HepG2 (cell line): ENCODE measurements around the gene CARHSP1.

Source experiments
- KLF6 ChIP-seq: IDR thresholded peaks from 2 replicates; pipeline ENCODE4 v1.8.0; 2016; ENCODE audit warnings: missing biosample characterization, missing genetic modification reagents
- MTF1 ChIP-seq: sonication (generic); formaldehyde crosslinking; IDR thresholded peaks from 2 replicates; pipeline ENCODE4 v1.5.0; 2020; ENCODE audit warnings: missing genetic modification reagents
- SRF ChIP-seq: IDR thresholded peaks from 2 replicates; pipeline ENCODE4 v1.6.1; 2011; ENCODE audit warnings: mild to moderate bottlenecking, low read depth, low read length, moderate library complexity
- ZBTB7B ChIP-seq: sonication (generic); formaldehyde crosslinking; IDR thresholded peaks from 2 replicates; pipeline ENCODE4 v1.4.0; 2020; ENCODE audit warnings: missing genetic modification reagents

- TF ChIP-seq KLF6 (CRISPR knock-in tag) (no peak), SRF (no peak), ZBTB7B (no peak), MTF1 (no peak)
Measured at GRCh38 chr16:8914098-8914497, 45.3 kb upstream of the CARHSP1 start.
